Chondrocyte (in vitro differentiated cells): ENCODE data around the gene MYT1. TPM values are rescaled to one million over a fixed set of nuclear protein-coding genes. Genes with fewer than 3 reads are reported as not detected.

Experiments used
- DNase-seq: peaks from one replicate; pipeline ENCODE4 v3.0.0; 2021; ENCODE audit warnings: mixed read lengths, low spot score
- H3K27ac Mint-ChIP-seq: one replicate; pipeline ENCODE4 v1.8.0; 2021; ENCODE audit warnings: mild to moderate bottlenecking, moderate library complexity, mixed read lengths; ENCODE audit not compliant: unreplicated experiment
- H3K27me3 Mint-ChIP-seq: 2 replicates; pipeline ENCODE4 v1.8.0; 2021; ENCODE audit warnings: low read depth, mixed read lengths
- H3K36me3 Mint-ChIP-seq: 2 replicates; pipeline ENCODE4 v1.8.0; 2021; ENCODE audit warnings: low read depth, mixed read lengths
- H3K4me1 Mint-ChIP-seq: 2 replicates; pipeline ENCODE4 v1.8.0; 2021; ENCODE audit warnings: low read depth, mild to moderate bottlenecking, mixed read lengths
- H3K4me3 Mint-ChIP-seq: one replicate; pipeline ENCODE4 v1.8.0; 2021; ENCODE audit warnings: mild to moderate bottlenecking, moderate library complexity, mixed read lengths; ENCODE audit not compliant: unreplicated experiment
- H3K9me3 Mint-ChIP-seq: 2 replicates; pipeline ENCODE4 v1.8.0; 2021; ENCODE audit warnings: low read depth, mixed read lengths
- total RNA-seq: library from RNA; stranded (reverse); gene quantifications from 3 replicates; pipeline ENCODE4 v1.2.1, GENCODE V29; 2021
- TF ChIP-seq, protein P1 (sequence below): fragments of 200-600 bp; sonication (generic); IDR thresholded peaks from 2 replicates; pipeline ENCODE4 v1.5.0; 2021; ENCODE audit warnings: antibody characterized with exemption, mild to moderate bottlenecking, moderate library complexity

The MYT1 gene
- total RNA-seq, 1 donor from 2014 or later, result not detected

- Mint-ChIP-seq H3K27ac (no peak overlapping the region), H3K4me1 (no peaks in the 10 kb centered on the region), H3K36me3 (no peaks in the 10 kb centered on the region), H3K4me3 (no peak overlapping the region), H3K9me3 (no peaks in the 10 kb centered on the region), H3K27me3 (peaks cover 50% of the 10 kb centered on the region)
- peak; percentile 57 for DNase-seq
- TF ChIP-seq, protein P1, sequence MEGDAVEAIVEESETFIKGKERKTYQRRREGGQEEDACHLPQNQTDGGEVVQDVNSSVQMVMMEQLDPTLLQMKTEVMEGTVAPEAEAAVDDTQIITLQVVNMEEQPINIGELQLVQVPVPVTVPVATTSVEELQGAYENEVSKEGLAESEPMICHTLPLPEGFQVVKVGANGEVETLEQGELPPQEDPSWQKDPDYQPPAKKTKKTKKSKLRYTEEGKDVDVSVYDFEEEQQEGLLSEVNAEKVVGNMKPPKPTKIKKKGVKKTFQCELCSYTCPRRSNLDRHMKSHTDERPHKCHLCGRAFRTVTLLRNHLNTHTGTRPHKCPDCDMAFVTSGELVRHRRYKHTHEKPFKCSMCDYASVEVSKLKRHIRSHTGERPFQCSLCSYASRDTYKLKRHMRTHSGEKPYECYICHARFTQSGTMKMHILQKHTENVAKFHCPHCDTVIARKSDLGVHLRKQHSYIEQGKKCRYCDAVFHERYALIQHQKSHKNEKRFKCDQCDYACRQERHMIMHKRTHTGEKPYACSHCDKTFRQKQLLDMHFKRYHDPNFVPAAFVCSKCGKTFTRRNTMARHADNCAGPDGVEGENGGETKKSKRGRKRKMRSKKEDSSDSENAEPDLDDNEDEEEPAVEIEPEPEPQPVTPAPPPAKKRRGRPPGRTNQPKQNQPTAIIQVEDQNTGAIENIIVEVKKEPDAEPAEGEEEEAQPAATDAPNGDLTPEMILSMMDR, result no peak
Observed at GRCh38 chr20:64188682-64189529, 24.7 kb downstream of the MYT1 start.

DNA sequence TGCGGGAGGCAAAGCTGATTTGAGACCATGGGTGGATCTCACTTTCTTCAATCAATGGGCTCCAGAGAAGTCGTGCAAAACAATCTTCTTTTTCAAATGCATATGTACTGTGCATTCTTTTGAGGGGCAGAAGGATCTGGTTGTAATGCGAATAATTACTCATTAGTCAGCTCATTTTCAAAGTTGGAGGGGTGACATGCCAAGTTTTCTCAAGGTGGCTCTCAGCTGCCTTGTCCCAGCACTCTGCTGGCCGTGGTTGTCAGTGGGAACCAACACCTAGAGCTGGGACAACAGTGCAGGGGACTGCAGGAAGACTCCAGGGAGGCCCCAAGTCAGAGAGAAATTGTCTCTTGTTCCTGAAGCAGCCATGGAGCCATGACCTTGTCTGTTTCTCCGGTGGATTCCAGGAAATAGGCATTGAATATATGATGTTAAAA lies 25.3 kb downstream of the MYT1 start:
- TF ChIP-seq, protein P1, result no peak
- peaks cover 53% of the 10 kb centered on the region for H3K27me3 Mint-ChIP-seq
- H3K36me3 Mint-ChIP-seq, result no peaks in the 10 kb centered on the region
- no peaks in the 10 kb centered on the region for H3K9me3 Mint-ChIP-seq
- no peaks in the 10 kb centered on the region for H3K4me1 Mint-ChIP-seq
- H3K27ac Mint-ChIP-seq, result no peak overlapping the region
- H3K4me3 Mint-ChIP-seq, result no peak overlapping the region
- DNase-seq, result no peak

- no peaks in the 10 kb centered on the region for H3K36me3 Mint-ChIP-seq
- TF ChIP-seq, protein P1, result no peak
- H3K9me3 Mint-ChIP-seq, result no peaks in the 10 kb centered on the region
- H3K4me1 Mint-ChIP-seq, result no peaks in the 10 kb centered on the region
- H3K4me3 Mint-ChIP-seq, result no peak overlapping the region
- H3K27ac Mint-ChIP-seq, result no peak overlapping the region
- peaks cover 49% of the 10 kb centered on the region for H3K27me3 Mint-ChIP-seq
- no peak for DNase-seq
Observed at GRCh38 chr20:64189986-64190385, 25.7 kb downstream of the MYT1 start.

GRCh38 chr20:64191002-64191401 lies 26.8 kb downstream of the MYT1 start:
- H3K4me1 Mint-ChIP-seq, result no peaks in the 10 kb centered on the region
- peaks cover 54% of the 10 kb centered on the region for H3K27me3 Mint-ChIP-seq
- H3K4me3 Mint-ChIP-seq, result no peak overlapping the region
- TF ChIP-seq, protein P1, result no peak
- H3K27ac Mint-ChIP-seq, result no peak overlapping the region
- DNase-seq, result no peak
- no peaks in the 10 kb centered on the region for H3K36me3 Mint-ChIP-seq
- no peaks in the 10 kb centered on the region for H3K9me3 Mint-ChIP-seq

DNA sequence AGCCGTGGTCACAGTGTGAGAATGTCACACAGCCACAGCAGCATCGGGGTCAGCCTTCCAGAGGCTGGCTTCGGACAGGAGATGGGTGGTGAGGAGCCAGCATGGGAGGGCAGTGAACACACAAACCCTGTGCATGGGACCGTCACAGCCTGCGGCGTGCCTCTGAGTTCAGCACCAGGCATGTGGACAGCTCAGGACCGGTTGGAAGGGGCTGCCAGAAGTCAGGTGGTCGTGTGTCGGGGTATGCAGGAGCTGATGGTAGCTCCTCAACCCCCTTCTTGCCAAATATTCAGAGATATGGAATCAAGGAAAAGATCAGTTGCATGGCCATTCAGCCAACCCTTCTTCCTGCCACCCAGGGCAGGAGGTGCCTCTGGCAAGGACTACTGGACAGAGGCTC lies 28.2 kb downstream of the MYT1 start:
- no peak overlapping the region for H3K27ac Mint-ChIP-seq
- no peaks in the 10 kb centered on the region for H3K36me3 Mint-ChIP-seq
- no peaks in the 10 kb centered on the region for H3K9me3 Mint-ChIP-seq
- H3K4me1 Mint-ChIP-seq, result no peaks in the 10 kb centered on the region
- no peak for DNase-seq
- no peak overlapping the region for H3K4me3 Mint-ChIP-seq
- TF ChIP-seq, protein P1, result no peak
- H3K27me3 Mint-ChIP-seq, result peaks cover 65% of the 10 kb centered on the region
